Measurements from ENCODE around the gene NSF.
"Not testable (repeated sequence)": the region's sequence is repeated elsewhere in the genome, so short reads cannot be mapped to it uniquely, and the experiment has no call there.

The NSF gene

GRCh38 chr17:46756861-46757260 is 166.4 kb downstream of the NSF start:
- H3K4me3 ChIP-seq (replicated peaks in 1 of 2; ENCODE audit: low read depth in 2 of 2, low read length in 2 of 2): no peak overlapping the region
- no peak for DNase-seq (ENCODE audit: low read depth in 2 of 2)
- TF ChIP-seq, protein P1, sequence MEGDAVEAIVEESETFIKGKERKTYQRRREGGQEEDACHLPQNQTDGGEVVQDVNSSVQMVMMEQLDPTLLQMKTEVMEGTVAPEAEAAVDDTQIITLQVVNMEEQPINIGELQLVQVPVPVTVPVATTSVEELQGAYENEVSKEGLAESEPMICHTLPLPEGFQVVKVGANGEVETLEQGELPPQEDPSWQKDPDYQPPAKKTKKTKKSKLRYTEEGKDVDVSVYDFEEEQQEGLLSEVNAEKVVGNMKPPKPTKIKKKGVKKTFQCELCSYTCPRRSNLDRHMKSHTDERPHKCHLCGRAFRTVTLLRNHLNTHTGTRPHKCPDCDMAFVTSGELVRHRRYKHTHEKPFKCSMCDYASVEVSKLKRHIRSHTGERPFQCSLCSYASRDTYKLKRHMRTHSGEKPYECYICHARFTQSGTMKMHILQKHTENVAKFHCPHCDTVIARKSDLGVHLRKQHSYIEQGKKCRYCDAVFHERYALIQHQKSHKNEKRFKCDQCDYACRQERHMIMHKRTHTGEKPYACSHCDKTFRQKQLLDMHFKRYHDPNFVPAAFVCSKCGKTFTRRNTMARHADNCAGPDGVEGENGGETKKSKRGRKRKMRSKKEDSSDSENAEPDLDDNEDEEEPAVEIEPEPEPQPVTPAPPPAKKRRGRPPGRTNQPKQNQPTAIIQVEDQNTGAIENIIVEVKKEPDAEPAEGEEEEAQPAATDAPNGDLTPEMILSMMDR (IDR thresholded peaks at IDR 0.05; ENCODE audit: low read depth, low read length): no peak

DNA sequence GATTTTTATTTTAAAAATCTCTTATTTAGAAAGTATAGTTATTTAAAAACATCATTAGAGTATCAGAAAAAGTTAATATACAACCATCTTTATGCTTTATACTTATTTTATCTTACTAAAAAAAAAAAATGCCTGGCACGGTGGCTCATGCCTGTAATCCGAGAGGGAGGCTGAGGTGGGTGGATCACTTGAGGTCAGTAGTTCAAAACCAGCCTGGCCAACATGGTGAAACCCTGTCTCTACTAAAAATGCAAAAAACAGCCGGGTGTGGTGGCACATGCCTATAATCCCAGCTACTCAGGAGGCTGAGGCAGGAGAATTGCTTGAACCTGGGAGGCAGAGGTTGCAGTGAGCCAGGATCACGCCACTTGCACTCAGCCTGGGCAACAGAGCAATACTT is 167.1 kb downstream of the NSF start:
- not testable (repeated sequence) for DNase-seq (ENCODE audit: low read depth in 2 of 2); H3K4me3 ChIP-seq (replicated peaks in 1 of 2; ENCODE audit: low read depth in 2 of 2, low read length in 2 of 2)

DNA sequence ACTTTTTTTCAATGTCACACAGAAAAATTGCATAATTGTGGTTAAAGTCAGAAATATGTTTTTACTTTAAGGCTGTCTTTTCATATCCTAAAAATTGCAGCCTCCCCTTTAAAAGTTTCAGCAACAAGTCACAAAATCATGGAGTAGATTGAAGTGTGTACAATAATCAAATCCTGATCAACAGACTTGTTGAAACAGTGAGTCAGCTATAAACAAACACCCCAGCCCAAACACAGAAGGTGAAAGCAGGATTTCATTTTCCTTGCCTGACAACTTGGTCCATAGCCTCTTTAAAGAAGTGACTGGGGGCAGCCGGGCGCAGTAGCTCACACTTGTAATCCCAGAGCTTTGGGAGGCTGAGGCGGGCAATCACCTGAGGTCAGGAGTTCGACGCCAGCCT is 168.1 kb downstream of the NSF start:
- H3K4me3 ChIP-seq (replicated peaks in 1 of 2; ENCODE audit: low read depth in 2 of 2, low read length in 2 of 2): no peak overlapping the region
- DNase-seq (ENCODE audit: low read depth in 2 of 2): no peak
- TF ChIP-seq, protein P1 (IDR thresholded peaks at IDR 0.05; ENCODE audit: low read depth, low read length): no peak

DNA sequence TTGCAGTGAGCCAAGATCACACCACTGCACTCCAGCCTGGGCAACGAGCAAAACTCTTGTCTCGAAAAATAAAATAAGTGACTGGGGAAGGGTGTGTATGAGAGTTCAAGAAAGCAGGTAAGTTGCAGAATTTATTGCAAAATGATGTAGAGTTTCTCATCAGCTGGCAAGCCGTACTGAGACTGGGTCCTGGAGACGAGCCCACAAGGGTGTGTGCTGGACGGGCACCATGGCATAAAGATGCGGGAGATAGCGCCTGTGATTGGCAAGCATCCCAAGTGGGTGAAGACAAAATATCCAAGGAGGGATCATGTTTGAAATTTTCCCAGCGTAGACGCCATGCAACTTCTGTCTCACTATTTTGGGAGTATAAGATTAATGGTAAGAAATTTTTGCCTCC is 168.7 kb downstream of the NSF start:
- TF ChIP-seq, protein P1 (IDR thresholded peaks at IDR 0.05; ENCODE audit: low read depth, low read length): no peak
- no peak overlapping the region for H3K4me3 ChIP-seq (replicated peaks in 1 of 2; ENCODE audit: low read depth in 2 of 2, low read length in 2 of 2)
- DNase-seq (ENCODE audit: low read depth in 2 of 2): no peak

GRCh38 chr17:46763416-46763815 is 172.9 kb downstream of the NSF start:
- TF ChIP-seq, protein P1 (IDR thresholded peaks at IDR 0.05; ENCODE audit: low read depth, low read length): no peak
- no peak overlapping the region for H3K4me3 ChIP-seq (replicated peaks in 1 of 2; ENCODE audit: low read depth in 2 of 2, low read length in 2 of 2)
- DNase-seq (ENCODE audit: low read depth in 2 of 2): no peak

DNA sequence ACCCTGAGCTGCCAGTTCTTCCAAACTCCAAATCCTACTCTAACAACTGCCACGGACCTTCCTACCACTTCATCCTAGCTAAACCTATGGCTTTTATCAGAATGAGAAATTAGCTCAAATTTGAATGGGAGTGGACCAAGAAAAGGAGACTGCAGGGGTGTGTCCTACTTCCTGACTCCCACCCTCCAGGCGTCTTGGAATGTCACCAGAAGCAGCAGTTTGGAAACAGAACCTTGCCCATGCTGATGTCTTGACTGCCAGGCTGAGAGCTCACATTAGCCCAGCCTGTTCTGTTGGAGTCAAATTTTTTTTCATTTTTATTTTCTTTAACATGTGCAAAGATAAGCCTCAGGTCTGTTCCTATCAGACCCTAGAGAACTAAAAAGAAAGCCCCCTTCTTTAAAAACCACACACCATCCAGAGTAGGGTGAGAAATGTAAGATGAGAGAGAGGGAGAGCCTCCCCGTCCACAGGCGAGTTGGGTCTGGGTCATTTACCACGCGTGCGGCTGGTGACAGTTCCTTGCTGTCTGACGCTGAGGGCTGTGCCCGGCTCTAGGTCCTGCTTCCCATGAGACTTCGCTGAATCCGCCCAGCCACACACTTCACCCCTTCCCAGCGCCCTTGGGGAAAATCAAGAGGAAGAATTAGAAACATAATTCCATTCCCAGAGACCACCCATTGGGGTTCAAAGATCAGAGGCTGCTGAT is 173.7 kb downstream of the NSF start:
- TF ChIP-seq, protein P1 (IDR thresholded peaks at IDR 0.05; ENCODE audit: low read depth, low read length): no peak
- no peak overlapping the region for H3K4me3 ChIP-seq (replicated peaks in 1 of 2; ENCODE audit: low read depth in 2 of 2, low read length in 2 of 2)
- no peak for DNase-seq (ENCODE audit: low read depth in 2 of 2)

- H3K4me3 ChIP-seq (replicated peaks in 1 of 2; ENCODE audit: low read depth in 2 of 2, low read length in 2 of 2): no peak overlapping the region
- peak; percentile 83 to 87 for DNase-seq (ENCODE audit: low read depth in 2 of 2)
- TF ChIP-seq, protein P1 (IDR thresholded peaks at IDR 0.05; ENCODE audit: low read depth, low read length): no peak
These were observed 174.4 kb downstream of the NSF start for GRCh38 chr17:46764709-46765401.

Measured in cardiac fibroblast (primary cell).